ENCODE results near the gene HLA-A. TPM values are rescaled to one million over a fixed set of nuclear protein-coding genes. Genes with fewer than 3 reads are reported as not detected.

Gene HLA-A
- total and polyA plus RNA-seq, 9 of the 15 experiments (the other 6 are each of a cell fraction or from before 2014, with no cell fraction given), result 0.46 to 3.3 TPM; not detected in 7

- Histone ChIP-seq H3K9me3 (replicated peaks; ENCODE audit: control insufficient read depth, insufficient read depth, low read depth, low read length) (no peaks in the 10 kb centered on the region), H3K36me3 (ENCODE audit: control insufficient read depth, insufficient read depth, low read length) (no peaks in the 10 kb centered on the region), H3K4me2 (ENCODE audit: insufficient read depth, low read length) (no peak overlapping the region), H3K9ac (ENCODE audit: insufficient read depth in 1 of 2, low read depth in 2 of 2, low read length in 2 of 2) (no peak overlapping the region), H3K4me1 (replicated peaks in 1 of 2; ENCODE audit: control insufficient read depth in 2 of 2, insufficient read depth in 2 of 2, low read length in 2 of 2) (peaks cover 2 to 4% of the 10 kb centered on the region in 2 experiments; a peak in 2 of 5 replicates), H3K9me1 (ENCODE audit: control insufficient read depth, insufficient read depth, low read length) (no peaks in the 10 kb centered on the region), H4K20me1 (replicated peaks; ENCODE audit: control insufficient read depth, insufficient read depth, low read length) (no peaks in the 10 kb centered on the region), H3K79me2 (ENCODE audit: control insufficient read depth, insufficient read depth, low read length) (no peaks in the 10 kb centered on the region), H3K27me3 (ENCODE audit: control insufficient read depth in 2 of 2, insufficient read depth in 2 of 2, low read length in 2 of 2) (no peaks in the 10 kb centered on the region), H2AFZ (ENCODE audit: low read depth, low read length) (no peak overlapping the region), H3K4me3 (no peak overlapping the region), H3K27ac (ENCODE audit: extremely low read depth, low read depth, low read length) (no peak overlapping the region)
- intact Hi-C loops (cut with micrococcal nuclease), result no loop called here
- ChIA-PET CTCF (ENCODE audit: low intra/inter-chr PET ratio) (no interaction called here), POLR2A (interaction anchor here (1.0 kb wide), 1 partner anchor 207 kb away, joined by 5 read pairs; no protein-coding TSS in a partner anchor)
- DNase-seq (ENCODE audit: extremely low read depth in 1 of 4, low spot score in 3 of 4) (no peak), ATAC-seq (no peak), FAIRE-seq (no peak)
- in situ Hi-C loops (cut with MboI), result no loop called here
- 73% methylated on average over 19 of the region's 21 CpGs for WGBS (ENCODE audit: insufficient coverage, low coverage, missing lambda C conversion rate)
- TF ChIP-seq NR2F6 (CRISPR knock-in tag; IDR thresholded peaks at IDR 0.05), result no peak
- TF ChIP-seq, protein P1, sequence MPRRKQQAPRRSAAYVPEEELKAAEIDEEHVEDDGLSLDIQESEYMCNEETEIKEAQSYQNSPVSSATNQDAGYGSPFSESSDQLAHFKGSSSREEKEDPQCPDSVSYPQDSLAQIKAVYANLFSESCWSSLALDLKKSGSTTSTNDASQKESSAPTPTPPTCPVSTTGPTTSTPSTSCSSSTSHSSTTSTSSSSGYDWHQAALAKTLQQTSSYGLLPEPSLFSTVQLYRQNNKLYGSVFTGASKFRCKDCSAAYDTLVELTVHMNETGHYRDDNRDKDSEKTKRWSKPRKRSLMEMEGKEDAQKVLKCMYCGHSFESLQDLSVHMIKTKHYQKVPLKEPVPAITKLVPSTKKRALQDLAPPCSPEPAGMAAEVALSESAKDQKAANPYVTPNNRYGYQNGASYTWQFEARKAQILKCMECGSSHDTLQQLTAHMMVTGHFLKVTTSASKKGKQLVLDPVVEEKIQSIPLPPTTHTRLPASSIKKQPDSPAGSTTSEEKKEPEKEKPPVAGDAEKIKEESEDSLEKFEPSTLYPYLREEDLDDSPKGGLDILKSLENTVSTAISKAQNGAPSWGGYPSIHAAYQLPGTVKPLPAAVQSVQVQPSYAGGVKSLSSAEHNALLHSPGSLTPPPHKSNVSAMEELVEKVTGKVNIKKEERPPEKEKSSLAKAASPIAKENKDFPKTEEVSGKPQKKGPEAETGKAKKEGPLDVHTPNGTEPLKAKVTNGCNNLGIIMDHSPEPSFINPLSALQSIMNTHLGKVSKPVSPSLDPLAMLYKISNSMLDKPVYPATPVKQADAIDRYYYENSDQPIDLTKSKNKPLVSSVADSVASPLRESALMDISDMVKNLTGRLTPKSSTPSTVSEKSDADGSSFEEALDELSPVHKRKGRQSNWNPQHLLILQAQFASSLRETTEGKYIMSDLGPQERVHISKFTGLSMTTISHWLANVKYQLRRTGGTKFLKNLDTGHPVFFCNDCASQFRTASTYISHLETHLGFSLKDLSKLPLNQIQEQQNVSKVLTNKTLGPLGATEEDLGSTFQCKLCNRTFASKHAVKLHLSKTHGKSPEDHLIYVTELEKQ (CRISPR knock-in tag; IDR thresholded peaks at IDR 0.05), result no peak
- no peak for TF ChIP-seq CBFA2T3 (IDR thresholded peaks at IDR 0.05)
- no peak for TF ChIP-seq ZNF507 (tag; conservative IDR thresholded peaks at IDR 0.05)
- no peak for TF ChIP-seq MLX (CRISPR knock-in tag; conservative IDR thresholded peaks at IDR 0.05)
- no peak for TF ChIP-seq MECOM (CRISPR knock-in tag; IDR thresholded peaks at IDR 0.05)
- no peak for TF ChIP-seq HDAC3 (IDR thresholded peaks at IDR 0.05; ENCODE audit: borderline replicate concordance, partially characterized antibody)
- no peak for TF ChIP-seq ZNF699 (CRISPR knock-in tag; IDR thresholded peaks at IDR 0.05; ENCODE audit: insufficient replicate concordance)
- no peak for TF ChIP-seq RBM14 (IDR thresholded peaks at IDR 0.05; ENCODE audit: borderline replicate concordance, insufficient read depth, low read depth, low read length)
- TF ChIP-seq RBM25 (IDR thresholded peaks at IDR 0.05; ENCODE audit: low read depth, low read length, severe bottlenecking), result no peak
- no peak for TF ChIP-seq ZNF143 (CRISPR knock-in tag; IDR thresholded peaks at IDR 0.05)
- TF ChIP-seq LEF1 (IDR thresholded peaks at IDR 0.05), result no peak
- TF ChIP-seq ZNF695 (CRISPR knock-in tag; IDR thresholded peaks at IDR 0.05), result no peak
- TF ChIP-seq FOXJ2 (tag; IDR thresholded peaks at IDR 0.05), result no peak
- no peak for TF ChIP-seq RCOR1 (IDR thresholded peaks at IDR 0.05; ENCODE audit: borderline replicate concordance in 1 of 2, low read depth in 2 of 2, low read length in 2 of 2)
- TF ChIP-seq NCOA1 (IDR thresholded peaks at IDR 0.05; ENCODE audit: low read depth), result no peak
- TF ChIP-seq CHD2 (IDR thresholded peaks at IDR 0.05; ENCODE audit: low read depth, low read length), result no peak
- BruUV-seq (replicated peaks), result no TSS peak
Observed at GRCh38 chr6:29956518-29956917, 14.2 kb downstream of the HLA-A start.
